Measurements from ENCODE around the gene DOC2B.

Gene DOC2B

GRCh38 chr17:164303-165235 is 16.9 kb downstream of the DOC2B start:
- H2AFZ ChIP-seq (ENCODE audit: low read length) = no peak overlapping the region
- H3K4me1 ChIP-seq (ENCODE audit: insufficient read depth, low read length, severe bottlenecking) = no peaks in the 10 kb centered on the region
- H3F3A ChIP-seq (ENCODE audit: insufficient read depth, low read length) = no peaks in the 10 kb centered on the region
- H3K27ac ChIP-seq (ENCODE audit: low read depth, low read length, poor library complexity, severe bottlenecking) = no peak overlapping the region
- H3K9me3 ChIP-seq (ENCODE audit: low read length) = no peaks in the 10 kb centered on the region
- H3K9ac ChIP-seq (ENCODE audit: low read length) = no peak overlapping the region
- H3K27me3 ChIP-seq (ENCODE audit: insufficient read depth, low read length) = no peaks in the 10 kb centered on the region; the same call in 1 of the 2 replicates
- no peaks in the 10 kb centered on the region for H4K20me1 ChIP-seq (ENCODE audit: insufficient read depth, low read length)
- no peak overlapping the region for H3K4me3 ChIP-seq (ENCODE audit: low read depth, low read length, poor library complexity, severe bottlenecking)
- no peaks in the 10 kb centered on the region for H3K79me2 ChIP-seq (ENCODE audit: insufficient read depth, low read length)
- no peaks in the 10 kb centered on the region for H3K36me3 ChIP-seq (ENCODE audit: insufficient read depth, low read length)
- TF ChIP-seq, protein P1, sequence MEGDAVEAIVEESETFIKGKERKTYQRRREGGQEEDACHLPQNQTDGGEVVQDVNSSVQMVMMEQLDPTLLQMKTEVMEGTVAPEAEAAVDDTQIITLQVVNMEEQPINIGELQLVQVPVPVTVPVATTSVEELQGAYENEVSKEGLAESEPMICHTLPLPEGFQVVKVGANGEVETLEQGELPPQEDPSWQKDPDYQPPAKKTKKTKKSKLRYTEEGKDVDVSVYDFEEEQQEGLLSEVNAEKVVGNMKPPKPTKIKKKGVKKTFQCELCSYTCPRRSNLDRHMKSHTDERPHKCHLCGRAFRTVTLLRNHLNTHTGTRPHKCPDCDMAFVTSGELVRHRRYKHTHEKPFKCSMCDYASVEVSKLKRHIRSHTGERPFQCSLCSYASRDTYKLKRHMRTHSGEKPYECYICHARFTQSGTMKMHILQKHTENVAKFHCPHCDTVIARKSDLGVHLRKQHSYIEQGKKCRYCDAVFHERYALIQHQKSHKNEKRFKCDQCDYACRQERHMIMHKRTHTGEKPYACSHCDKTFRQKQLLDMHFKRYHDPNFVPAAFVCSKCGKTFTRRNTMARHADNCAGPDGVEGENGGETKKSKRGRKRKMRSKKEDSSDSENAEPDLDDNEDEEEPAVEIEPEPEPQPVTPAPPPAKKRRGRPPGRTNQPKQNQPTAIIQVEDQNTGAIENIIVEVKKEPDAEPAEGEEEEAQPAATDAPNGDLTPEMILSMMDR (IDR thresholded peaks at IDR 0.05; ENCODE audit: low read length) = peak; percentile 73
- no peak for TF ChIP-seq EZH2 (IDR thresholded peaks at IDR 0.05; ENCODE audit: borderline replicate concordance, low read length)
- H3K9me2 ChIP-seq (ENCODE audit: low read depth, low read length) = no peaks in the 10 kb centered on the region
- no peak overlapping the region for H3K4me2 ChIP-seq (ENCODE audit: low read length)

DNA sequence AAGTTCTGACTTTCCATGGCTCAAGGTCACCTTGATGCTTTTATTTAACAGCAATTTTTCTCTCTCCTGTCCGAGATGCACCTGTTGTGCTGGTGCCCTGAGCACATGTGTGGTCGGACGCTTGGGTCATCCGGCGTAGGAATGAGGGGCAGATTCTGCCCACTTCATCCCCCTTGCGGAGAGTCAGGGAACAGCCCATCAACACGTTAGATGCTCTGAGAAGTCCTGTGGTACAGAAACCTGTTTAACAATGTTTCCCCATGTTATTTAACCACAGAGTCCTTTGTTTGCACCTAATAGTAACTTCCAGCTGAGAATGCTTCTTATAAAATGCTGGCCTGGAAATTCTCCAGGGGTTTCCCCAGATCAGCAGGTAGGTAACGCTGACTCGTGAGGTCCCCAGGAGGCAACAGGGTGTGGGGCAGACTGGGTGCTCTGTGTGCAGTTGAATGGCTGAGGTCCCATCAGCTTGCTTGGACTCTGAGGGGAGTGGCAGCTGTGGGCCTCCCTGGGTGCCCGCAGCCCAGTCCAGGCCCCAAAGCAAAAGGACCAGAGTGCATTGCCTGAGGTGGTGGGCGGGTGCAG is 17.8 kb downstream of the DOC2B start:
- no peak overlapping the region for H2AFZ ChIP-seq (ENCODE audit: low read length)

GRCh38 chr17:162689-163088 is 18.8 kb downstream of the DOC2B start:
- Histone ChIP-seq H3K27ac (ENCODE audit: low read depth, low read length, poor library complexity, severe bottlenecking) (no peak overlapping the region), H3K79me2 (ENCODE audit: insufficient read depth, low read length) (no peaks in the 10 kb centered on the region), H3K9me3 (ENCODE audit: low read length) (no peaks in the 10 kb centered on the region), H3K4me1 (ENCODE audit: insufficient read depth, low read length, severe bottlenecking) (no peaks in the 10 kb centered on the region), H3K9ac (ENCODE audit: low read length) (no peak overlapping the region), H3K9me2 (ENCODE audit: low read depth, low read length) (no peaks in the 10 kb centered on the region), H2AFZ (ENCODE audit: low read length) (no peak overlapping the region), H3F3A (ENCODE audit: insufficient read depth, low read length) (no peaks in the 10 kb centered on the region), H3K27me3 (ENCODE audit: insufficient read depth, low read length) (no peaks in the 10 kb centered on the region; the same call in 1 of the 2 replicates), H3K4me2 (ENCODE audit: low read length) (no peak overlapping the region), H4K20me1 (ENCODE audit: insufficient read depth, low read length) (no peaks in the 10 kb centered on the region), H3K36me3 (ENCODE audit: insufficient read depth, low read length) (no peaks in the 10 kb centered on the region), H3K4me3 (ENCODE audit: low read depth, low read length, poor library complexity, severe bottlenecking) (no peak overlapping the region)
- TF ChIP-seq, protein P1 (IDR thresholded peaks at IDR 0.05; ENCODE audit: low read length) = no peak
- TF ChIP-seq EZH2 (IDR thresholded peaks at IDR 0.05; ENCODE audit: borderline replicate concordance, low read length) = no peak

More for the DNA sequence above, 17.8 kb downstream of the DOC2B start:
- no peaks in the 10 kb centered on the region for H3K9me2 ChIP-seq (ENCODE audit: low read depth, low read length)
- H3K9me3 ChIP-seq (ENCODE audit: low read length) = no peaks in the 10 kb centered on the region
- H3K9ac ChIP-seq (ENCODE audit: low read length) = no peak overlapping the region
- H3K4me2 ChIP-seq (ENCODE audit: low read length) = no peak overlapping the region
- no peaks in the 10 kb centered on the region for H3K4me1 ChIP-seq (ENCODE audit: insufficient read depth, low read length, severe bottlenecking)
- no peaks in the 10 kb centered on the region for H3K36me3 ChIP-seq (ENCODE audit: insufficient read depth, low read length)
- no peak overlapping the region for H3K27ac ChIP-seq (ENCODE audit: low read depth, low read length, poor library complexity, severe bottlenecking)
- TF ChIP-seq, protein P1 (IDR thresholded peaks at IDR 0.05; ENCODE audit: low read length) = peak; percentile 50
- TF ChIP-seq EZH2 (IDR thresholded peaks at IDR 0.05; ENCODE audit: borderline replicate concordance, low read length) = no peak
- no peaks in the 10 kb centered on the region; the same call in 1 of the 2 replicates for H3K27me3 ChIP-seq (ENCODE audit: insufficient read depth, low read length)
- no peaks in the 10 kb centered on the region for H3K79me2 ChIP-seq (ENCODE audit: insufficient read depth, low read length)
- no peak overlapping the region for H3K4me3 ChIP-seq (ENCODE audit: low read depth, low read length, poor library complexity, severe bottlenecking)
- no peaks in the 10 kb centered on the region for H3F3A ChIP-seq (ENCODE audit: insufficient read depth, low read length)
- no peaks in the 10 kb centered on the region for H4K20me1 ChIP-seq (ENCODE audit: insufficient read depth, low read length)

All from OCI-LY1 (cell line).